OCI-LY3 (cell line): ENCODE data around the gene AGPAT4.

Experiments used
- H2AFZ ChIP-seq: fragments of 200-600, 300-600 bp; shearing (Covaris generic); 2 replicates; pipeline ENCODE4 v1.6.0; 2014; ENCODE audit warnings: antibody characterized with exemption, low read depth, low read length
- H3K27ac ChIP-seq: fragments of 200-600, 300-600 bp; sonication (generic); 2 replicates; pipeline ENCODE4 v1.5.1; 2014; ENCODE audit warnings: mild to moderate bottlenecking, low read length, moderate library complexity, mixed read lengths
- H3K27me3 ChIP-seq: fragments of 200-600, 300-600 bp; sonication (generic); 2 replicates; pipeline ENCODE4 v1.6.1; 2014; ENCODE audit warnings: low read depth, low read length, mixed read lengths
- H3K36me3 ChIP-seq: fragments of 200-600, 300-600 bp; sonication (generic); replicated peaks from 2 replicates; pipeline ENCODE3; 2014; ENCODE audit warnings: low read depth, low read length, mixed read lengths
- H3K4me1 ChIP-seq: fragments of 300-600, 200-600 bp; sonication (generic); 2 replicates; pipeline ENCODE4 v1.6.1; 2014; ENCODE audit warnings: low read length, mixed read lengths
- H3K4me2 ChIP-seq: fragments of 200-600, 300-600 bp; sonication (generic); 2 replicates; pipeline ENCODE4 v1.6.1; 2014; ENCODE audit warnings: low read length, mixed read lengths
- H3K4me3 ChIP-seq: fragments of 300-600, 200-600 bp; sonication (generic); 2 replicates; pipeline ENCODE4 v1.5.1; 2014; ENCODE audit warnings: antibody characterized with exemption, mild to moderate bottlenecking, low read length, moderate library complexity
- H3K79me2 ChIP-seq: fragments of 300-600, 200-600 bp; shearing (Covaris generic); 2 replicates; pipeline ENCODE4 v1.6.1; 2014; ENCODE audit warnings: mild to moderate bottlenecking, low read length, mixed read lengths
- H3K9ac ChIP-seq: fragments of 300-600, 200-600 bp; shearing (Covaris generic); 2 replicates; pipeline ENCODE4 v1.6.0; 2014; ENCODE audit warnings: mild to moderate bottlenecking, low read length, moderate library complexity
- H3K9me3 ChIP-seq: fragments of 200-600, 300-600 bp; shearing (Covaris generic); 2 replicates; pipeline ENCODE4 v1.6.1; 2014; ENCODE audit warnings: low read length, mixed read lengths; ENCODE audit not compliant: insufficient read depth
- H4K20me1 ChIP-seq: fragments of 200-600, 300-600 bp; sonication (generic); 2 replicates; pipeline ENCODE4 v1.6.1; 2016; ENCODE audit warnings: low read length, mixed read lengths; ENCODE audit not compliant: insufficient read depth
- CTCF ChIP-seq: fragments of 200-600, 300-600 bp; sonication (generic); IDR thresholded peaks from 2 replicates; pipeline ENCODE4 v1.5.1; 2014; ENCODE audit warnings: antibody characterized with exemption, low read length, low read depth
- EZH2phosphoT487 ChIP-seq: fragments of 200-600 bp; shearing (Covaris generic); IDR thresholded peaks from 2 replicates; pipeline ENCODE4 v1.6.1; 2018; ENCODE audit warnings: antibody characterized with exemption, mixed run types, low read depth

AGPAT4 gene

DNA sequence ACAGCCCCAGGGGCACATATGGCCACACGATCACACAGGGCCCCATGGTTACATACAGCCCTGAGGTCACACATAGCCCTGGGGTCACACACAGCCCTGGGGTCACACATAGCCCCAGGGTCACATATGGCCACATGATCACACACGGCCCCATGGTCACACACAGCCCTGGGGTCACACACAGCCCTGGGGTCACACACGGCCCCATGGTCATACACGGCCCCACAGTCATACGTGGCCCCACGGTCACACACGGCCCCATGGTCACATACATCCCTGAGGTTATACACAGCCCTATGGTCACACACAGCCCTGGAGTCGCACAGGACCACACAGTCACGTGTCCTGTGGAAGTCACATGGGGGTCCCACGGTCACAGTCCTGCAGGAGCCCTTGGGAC, 120.1 kb downstream of the AGPAT4 start:
- no peaks in the 10 kb centered on the region for H3K36me3 ChIP-seq

DNA sequence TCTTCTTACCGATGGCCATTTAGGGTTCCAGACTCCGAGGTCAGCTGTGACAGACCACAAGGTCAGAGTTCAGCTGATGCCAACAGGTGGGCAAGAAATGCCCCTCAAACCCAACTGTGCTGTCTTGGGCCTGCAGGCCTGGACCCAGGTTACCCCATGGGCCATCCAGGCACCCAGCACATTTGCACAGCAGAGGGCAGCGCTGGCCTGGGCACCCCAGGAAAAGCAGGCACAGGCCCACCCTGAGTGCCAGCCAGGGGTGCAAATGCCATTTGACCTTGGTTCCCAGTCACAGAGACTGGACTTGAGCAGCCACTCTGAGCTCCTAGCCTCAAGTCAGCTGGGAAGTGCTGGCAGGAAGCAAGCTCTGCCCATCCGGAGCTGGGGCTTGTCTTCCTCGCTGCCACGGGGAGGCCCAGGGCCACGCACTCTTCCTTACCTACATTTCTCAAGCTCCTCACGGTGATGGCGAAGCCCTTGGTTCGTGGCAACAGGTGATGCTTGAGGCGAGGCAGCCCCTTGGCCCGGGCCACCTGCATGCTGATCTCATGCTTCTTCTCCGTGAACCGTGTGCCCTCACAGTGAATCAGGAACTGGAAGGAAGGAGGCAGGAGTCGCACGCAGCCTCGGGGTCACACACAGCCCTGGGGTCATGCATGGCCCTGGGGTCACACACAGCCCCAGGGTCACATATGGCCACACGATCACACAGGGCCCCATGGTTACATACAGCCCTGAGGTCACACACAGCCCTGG, 120.8 kb downstream of the AGPAT4 start:
- Histone ChIP-seq H3K9me3 (no peaks in the 10 kb centered on the region), H3K9ac (no peak overlapping the region), H2AFZ (no peak overlapping the region)

More for the DNA sequence above, 120.1 kb downstream of the AGPAT4 start:
- Histone ChIP-seq H4K20me1 (no peaks in the 10 kb centered on the region), H3K4me3 (no peak overlapping the region), H3K27ac (no peak overlapping the region), H3K4me2 (no peak overlapping the region), H3K9ac (no peak overlapping the region), H3K27me3 (no peaks in the 10 kb centered on the region), H3K79me2 (no peaks in the 10 kb centered on the region), H3K9me3 (no peaks in the 10 kb centered on the region), H2AFZ (no peak overlapping the region), H3K4me1 (no peaks in the 10 kb centered on the region)
- no peak for TF ChIP-seq CTCF
- TF ChIP-seq EZH2phosphoT487, result no peak

DNA sequence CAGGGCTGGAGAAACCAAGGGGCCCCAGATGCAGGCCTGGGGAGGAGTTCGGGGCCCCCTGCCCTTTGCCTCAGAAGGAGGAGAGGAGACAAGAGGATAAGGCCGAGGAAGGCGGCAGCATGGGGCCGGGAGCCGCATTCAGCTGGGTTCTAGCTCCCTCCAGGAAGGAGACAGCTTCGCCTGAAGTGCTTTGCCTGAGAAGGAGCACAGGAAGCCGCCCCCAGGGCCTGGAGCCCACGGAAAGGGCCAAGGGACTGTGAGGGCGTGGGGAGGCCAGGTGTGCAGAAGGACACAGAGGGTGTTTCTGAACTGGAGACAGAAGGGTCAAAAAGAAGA, 121.4 kb downstream of the AGPAT4 start:
- Histone ChIP-seq H3K27me3 (no peaks in the 10 kb centered on the region), H3K36me3 (no peaks in the 10 kb centered on the region), H2AFZ (no peak overlapping the region), H4K20me1 (no peaks in the 10 kb centered on the region), H3K9me3 (no peaks in the 10 kb centered on the region), H3K27ac (no peak overlapping the region), H3K4me1 (no peaks in the 10 kb centered on the region), H3K9ac (no peak overlapping the region), H3K4me2 (no peak overlapping the region), H3K4me3 (no peak overlapping the region), H3K79me2 (no peaks in the 10 kb centered on the region)
- TF ChIP-seq EZH2phosphoT487 (no peak), CTCF (no peak)

More for the DNA sequence above, 120.8 kb downstream of the AGPAT4 start:
- Histone ChIP-seq H3K27me3 (no peaks in the 10 kb centered on the region), H4K20me1 (no peaks in the 10 kb centered on the region), H3K4me1 (no peaks in the 10 kb centered on the region), H3K36me3 (no peaks in the 10 kb centered on the region), H3K79me2 (no peaks in the 10 kb centered on the region), H3K27ac (no peak overlapping the region), H3K4me2 (no peak overlapping the region), H3K4me3 (no peak overlapping the region)
- peak; percentile 68 for TF ChIP-seq CTCF
- TF ChIP-seq EZH2phosphoT487, result no peak

- TF ChIP-seq EZH2phosphoT487 (no peak), CTCF (no peak)
- H3K4me2 ChIP-seq, result no peak overlapping the region
- no peak overlapping the region for H3K4me3 ChIP-seq
- H4K20me1 ChIP-seq, result no peaks in the 10 kb centered on the region
- no peak overlapping the region for H3K9ac ChIP-seq
- no peak overlapping the region for H3K27ac ChIP-seq
- no peaks in the 10 kb centered on the region for H3K4me1 ChIP-seq
- H3K9me3 ChIP-seq, result no peaks in the 10 kb centered on the region
- no peak overlapping the region for H2AFZ ChIP-seq
- no peaks in the 10 kb centered on the region for H3K36me3 ChIP-seq
- H3K79me2 ChIP-seq, result no peaks in the 10 kb centered on the region
- H3K27me3 ChIP-seq, result no peaks in the 10 kb centered on the region
Observed at GRCh38 chr6:161151660-161152526, 122.0 kb downstream of the AGPAT4 start.
